Vagina (tissue), 2 donors: Measurements from ENCODE around the gene IPO4.
"Not testable (repeated sequence)": the region's sequence is repeated elsewhere in the genome, so short reads cannot be mapped to it uniquely, and the experiment has no call there.

ENCODE experiments used
- POLR2A ChIP-seq, 2 donors: fragments of 450-650 bp; IDR thresholded peaks; one replicate each; pipeline ENCODE4 v1.6.1; 2017; ENCODE audit warnings: antibody characterized with exemption in 2 of 2, mild to moderate bottlenecking in 2 of 2, moderate library complexity in 2 of 2
- TF ChIP-seq, protein P1 (sequence below), 3 experiments: fragments of 450-650 bp in 2 of 3; fragments of 200-600 bp in 1 of 3; sonication (generic) in 1 of 3; IDR thresholded peaks; one replicate each; pipeline ENCODE4 v1.5.1; 2017 to 2019; ENCODE audit warnings: antibody characterized with exemption in 3 of 3, mild to moderate bottlenecking in 2 of 3, moderate library complexity in 2 of 3

DNA sequence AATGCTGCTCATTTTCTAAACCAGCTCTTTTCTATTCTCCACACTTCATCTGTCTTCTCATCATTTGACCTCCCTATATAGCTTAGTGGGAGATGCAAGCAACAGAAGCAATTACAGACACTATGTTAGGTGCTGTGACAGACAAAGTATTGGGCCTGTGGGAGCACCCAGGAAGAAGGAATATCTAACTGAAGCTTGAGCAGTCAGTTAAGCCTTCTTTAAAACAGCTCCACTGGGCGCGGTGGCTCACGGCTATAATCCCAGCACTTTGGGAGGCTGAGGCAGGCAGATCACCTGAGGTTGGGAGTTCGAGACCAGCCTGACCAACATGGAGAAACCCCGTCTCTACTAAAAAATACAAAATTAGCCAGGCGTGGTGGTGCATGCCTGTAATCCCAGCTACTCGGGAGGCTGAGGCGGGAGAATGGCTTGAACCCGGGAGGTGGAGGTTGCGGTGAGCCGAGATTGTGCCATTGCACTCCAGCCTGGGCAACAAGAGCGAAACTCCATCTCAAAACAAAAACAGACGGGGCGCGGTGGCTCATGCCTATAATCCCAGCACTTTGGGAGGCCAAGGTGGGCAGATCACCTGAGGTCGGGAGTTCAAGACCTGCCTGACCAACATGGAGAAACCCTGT lies 14.8 kb upstream of the IPO4 start:
- TF ChIP-seq, protein P1, sequence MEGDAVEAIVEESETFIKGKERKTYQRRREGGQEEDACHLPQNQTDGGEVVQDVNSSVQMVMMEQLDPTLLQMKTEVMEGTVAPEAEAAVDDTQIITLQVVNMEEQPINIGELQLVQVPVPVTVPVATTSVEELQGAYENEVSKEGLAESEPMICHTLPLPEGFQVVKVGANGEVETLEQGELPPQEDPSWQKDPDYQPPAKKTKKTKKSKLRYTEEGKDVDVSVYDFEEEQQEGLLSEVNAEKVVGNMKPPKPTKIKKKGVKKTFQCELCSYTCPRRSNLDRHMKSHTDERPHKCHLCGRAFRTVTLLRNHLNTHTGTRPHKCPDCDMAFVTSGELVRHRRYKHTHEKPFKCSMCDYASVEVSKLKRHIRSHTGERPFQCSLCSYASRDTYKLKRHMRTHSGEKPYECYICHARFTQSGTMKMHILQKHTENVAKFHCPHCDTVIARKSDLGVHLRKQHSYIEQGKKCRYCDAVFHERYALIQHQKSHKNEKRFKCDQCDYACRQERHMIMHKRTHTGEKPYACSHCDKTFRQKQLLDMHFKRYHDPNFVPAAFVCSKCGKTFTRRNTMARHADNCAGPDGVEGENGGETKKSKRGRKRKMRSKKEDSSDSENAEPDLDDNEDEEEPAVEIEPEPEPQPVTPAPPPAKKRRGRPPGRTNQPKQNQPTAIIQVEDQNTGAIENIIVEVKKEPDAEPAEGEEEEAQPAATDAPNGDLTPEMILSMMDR (IDR thresholded peaks at IDR 0.05) = not testable (repeated sequence)
- TF ChIP-seq POLR2A (IDR thresholded peaks at IDR 0.05) = not testable (repeated sequence)
